RPMI8226 (cell line): ENCODE measurements around the gene KCNH3.
A peak's percentile ranks its signal among the peaks of the same experiment; 100 is the strongest.

Source experiments
- DNase-seq: peaks from one replicate; pipeline ENCODE4 v3.0.0-alpha.2; 2015

Gene KCNH3

GRCh38 chr12:49548822-49549648 lies 10.2 kb downstream of the KCNH3 start:
- DNase-seq = peak; percentile 53

GRCh38 chr12:49549735-49550692 lies 11.2 kb downstream of the KCNH3 start:
- DNase-seq = peak; percentile 91

GRCh38 chr12:49550693-49551252 lies 11.9 kb downstream of the KCNH3 start:
- DNase-seq = no peak

GRCh38 chr12:49552014-49552413 lies 13.2 kb downstream of the KCNH3 start:
- no peak for DNase-seq

GRCh38 chr12:49552425-49552824 lies 13.6 kb downstream of the KCNH3 start:
- DNase-seq = no peak

- no peak for DNase-seq
These were observed 14.1 kb downstream of the KCNH3 start for GRCh38 chr12:49552899-49553298.

GRCh38 chr12:49553512-49554088 lies 14.8 kb downstream of the KCNH3 start:
- peak; percentile 77 for DNase-seq

- no peak for DNase-seq
These were observed 15.4 kb downstream of the KCNH3 start for GRCh38 chr12:49554266-49554665.

GRCh38 chr12:49555631-49556390 lies 17.0 kb downstream of the KCNH3 start:
- no peak for DNase-seq

GRCh38 chr12:49556391-49557186 lies 17.8 kb downstream of the KCNH3 start:
- DNase-seq = no peak

- DNase-seq = no peak
These were observed 18.5 kb downstream of the KCNH3 start for GRCh38 chr12:49557187-49557916.

GRCh38 chr12:49557917-49558215 lies 19.0 kb downstream of the KCNH3 start:
- DNase-seq = no peak

GRCh38 chr12:49558526-49558925 lies 19.7 kb downstream of the KCNH3 start:
- DNase-seq = no peak

GRCh38 chr12:49559011-49559675 lies 20.3 kb downstream of the KCNH3 start:
- no peak for DNase-seq

GRCh38 chr12:49560695-49561094 lies 21.9 kb downstream of the KCNH3 start:
- DNase-seq = no peak

GRCh38 chr12:49562233-49562632 lies 23.4 kb downstream of the KCNH3 start:
- no peak for DNase-seq

GRCh38 chr12:49562831-49563230 lies 24.0 kb downstream of the KCNH3 start:
- no peak for DNase-seq

- no peak for DNase-seq
These were observed 25.3 kb downstream of the KCNH3 start for GRCh38 chr12:49563951-49564685.

GRCh38 chr12:49564686-49565405 lies 26.0 kb downstream of the KCNH3 start:
- DNase-seq = no peak
